Measurements from ENCODE around the gene GSTA4.
A peak's percentile ranks its signal among the peaks of the same experiment; 100 is the strongest.
"Not testable (repeated sequence)": the region's sequence is repeated elsewhere in the genome, so short reads cannot be mapped to it uniquely, and the experiment has no call there.

Gene GSTA4

DNA sequence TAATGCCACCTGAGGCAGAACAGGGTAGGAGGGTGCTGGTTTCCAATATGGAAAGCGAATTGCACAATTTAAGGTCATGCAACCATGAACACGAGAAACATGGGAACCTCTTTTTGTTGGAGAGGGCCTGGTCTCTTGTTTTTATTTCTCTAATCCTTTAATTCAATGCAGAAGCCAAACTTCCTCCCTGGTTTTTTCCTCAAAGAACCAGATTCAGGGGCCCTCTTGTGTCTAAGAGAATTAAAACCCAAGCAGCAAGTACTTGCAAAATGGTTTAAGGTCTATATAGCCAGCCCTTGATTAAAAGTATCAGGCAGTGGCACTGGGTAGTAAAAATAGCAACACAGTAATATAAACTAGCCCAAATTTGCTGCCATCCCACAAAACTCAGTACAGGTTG is 19.5 kb downstream of the GSTA4 start:
- DNase-seq (ENCODE audit: low read depth) = no peak

DNA sequence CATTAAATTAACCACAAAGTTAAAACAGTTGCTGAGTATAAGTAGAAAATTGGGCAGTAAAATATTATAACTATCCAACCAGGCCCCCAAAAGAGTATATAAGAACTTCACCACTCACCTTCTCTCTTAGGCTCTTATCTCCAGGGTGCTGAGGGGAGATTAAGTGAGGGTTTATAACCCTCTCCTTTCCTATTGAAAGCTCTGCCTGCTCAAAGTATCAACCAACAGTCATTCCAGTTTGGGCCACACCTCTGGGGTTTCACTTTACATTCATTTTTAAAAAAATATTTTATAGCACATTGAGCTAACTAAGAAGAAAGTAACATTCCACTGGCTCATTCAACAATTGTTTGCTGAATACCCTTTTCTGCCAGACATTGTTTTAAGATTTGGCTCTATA is 22.1 kb downstream of the GSTA4 start:
- DNase-seq (ENCODE audit: low read depth) = no peak

DNA sequence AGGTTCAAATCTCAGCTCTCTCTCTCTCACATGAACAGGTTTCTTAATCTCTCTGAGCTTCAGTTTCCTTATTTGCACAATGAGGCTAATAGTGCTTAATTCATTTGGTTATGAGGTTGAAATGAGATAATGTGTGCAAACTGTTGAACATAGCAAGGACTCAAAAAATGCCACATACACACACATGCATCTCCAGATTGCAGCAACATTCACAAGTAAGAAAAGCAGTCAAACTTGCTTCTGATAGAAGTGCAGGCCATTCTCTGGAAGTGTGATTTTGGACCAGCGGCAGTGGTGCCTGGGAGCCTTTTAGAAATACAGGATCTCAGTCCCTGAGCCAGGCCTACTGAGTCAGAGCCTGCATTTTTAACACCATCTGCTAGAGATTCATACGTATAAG is 25.7 kb downstream of the GSTA4 start:
- DNase-seq (ENCODE audit: low read depth) = no peak

DNA sequence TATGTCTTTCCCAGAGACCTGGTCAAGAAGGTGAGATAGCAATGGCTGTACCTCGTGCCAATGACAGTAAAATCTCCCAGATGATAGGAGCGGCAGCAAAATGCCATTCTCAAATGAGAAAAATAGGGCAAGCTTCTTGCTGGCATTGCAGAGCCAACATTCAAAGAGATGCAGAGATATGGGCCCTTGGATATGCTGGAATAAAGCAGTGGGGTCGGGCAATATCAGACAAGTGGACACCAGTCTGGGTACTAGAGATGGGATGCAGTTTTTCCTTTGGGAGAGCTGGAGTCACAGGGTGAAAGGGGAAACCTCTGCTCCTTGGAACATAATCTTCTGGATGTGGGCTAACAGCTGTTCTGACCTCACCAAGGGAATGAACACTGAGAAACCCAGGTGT is 29.0 kb downstream of the GSTA4 start:
- DNase-seq (ENCODE audit: low read depth) = no peak

DNA sequence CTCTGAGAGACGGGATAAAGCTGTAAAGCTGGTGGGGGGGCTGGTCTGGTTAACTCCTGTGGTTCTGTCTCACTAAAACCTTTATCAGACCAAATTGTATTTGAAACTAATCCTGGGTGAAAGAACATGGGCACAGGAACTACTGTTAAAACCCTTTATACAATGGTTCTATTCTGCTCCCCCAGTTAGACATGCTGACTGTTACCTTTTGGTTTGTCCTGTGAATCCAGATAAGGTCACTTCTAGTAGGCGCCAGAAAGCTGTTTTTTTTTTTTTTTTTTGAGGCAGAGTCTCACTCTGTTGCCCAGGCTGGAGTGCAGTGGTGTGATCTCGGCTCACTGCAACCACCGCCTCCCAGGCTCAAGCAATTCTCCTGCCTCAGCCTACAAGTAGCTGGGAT is 29.7 kb downstream of the GSTA4 start:
- DNase-seq (ENCODE audit: low read depth) = no peak

DNA sequence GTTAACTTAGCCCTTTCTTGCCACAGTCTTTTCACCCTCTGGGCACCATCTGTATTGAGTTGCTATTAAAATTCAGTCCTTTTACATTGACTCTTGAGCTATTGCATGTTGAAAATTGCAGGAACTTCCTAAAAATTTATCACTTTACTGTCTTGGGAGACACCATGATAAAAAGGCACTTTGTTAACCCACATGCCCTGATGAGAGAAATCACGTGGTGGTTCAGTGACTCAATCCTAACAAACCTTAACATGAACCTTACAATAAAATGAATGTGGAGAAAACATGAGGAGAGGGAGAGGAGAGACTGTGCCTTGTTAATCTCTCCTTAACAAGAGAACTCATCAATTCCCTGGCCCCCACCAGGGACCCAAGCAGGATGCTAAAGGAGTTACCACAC is 30.8 kb downstream of the GSTA4 start:
- DNase-seq (ENCODE audit: low read depth) = no peak

DNA sequence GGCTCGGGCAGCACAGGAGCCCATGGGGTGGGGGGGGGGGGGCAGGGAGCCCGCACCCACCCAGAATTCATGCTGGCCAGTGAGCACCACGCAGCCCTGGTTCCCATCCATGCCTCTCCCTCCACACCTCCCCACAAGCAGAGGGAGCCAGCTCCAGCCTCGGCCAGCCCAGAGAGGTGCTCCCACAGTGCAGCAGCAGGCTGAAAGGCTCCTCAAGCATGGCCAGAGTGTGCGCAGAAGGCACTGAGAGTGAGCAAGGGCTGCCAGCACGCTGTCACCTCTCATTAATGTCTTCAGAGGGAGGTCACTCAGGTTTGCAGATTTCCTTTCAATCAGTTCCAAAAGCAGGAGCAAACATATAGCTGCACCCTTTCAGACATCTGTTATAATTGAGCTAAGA is 32.4 kb downstream of the GSTA4 start:
- DNase-seq (ENCODE audit: low read depth) = no peak

DNA sequence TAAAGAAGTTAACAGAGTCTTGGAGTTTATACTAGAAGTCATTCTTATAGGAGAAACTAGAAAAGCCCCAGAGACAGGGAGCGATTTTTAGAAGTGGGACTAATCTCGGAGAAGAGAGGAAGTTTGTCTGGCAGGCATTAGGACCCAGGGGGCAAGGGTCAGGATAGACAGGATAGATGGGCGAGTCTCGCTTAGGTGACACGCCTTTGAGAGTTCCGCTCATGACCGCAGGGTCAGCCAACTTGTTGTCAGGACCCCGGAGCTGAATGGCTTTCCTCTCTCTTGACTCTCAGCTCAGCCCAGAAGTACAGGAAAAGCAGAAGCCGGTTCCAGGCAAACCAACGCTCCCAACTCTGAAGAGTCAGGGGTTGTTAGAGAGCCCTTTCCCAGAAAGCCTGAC is 34.1 kb downstream of the GSTA4 start:
- not testable (repeated sequence) for DNase-seq (ENCODE audit: low read depth)

DNA sequence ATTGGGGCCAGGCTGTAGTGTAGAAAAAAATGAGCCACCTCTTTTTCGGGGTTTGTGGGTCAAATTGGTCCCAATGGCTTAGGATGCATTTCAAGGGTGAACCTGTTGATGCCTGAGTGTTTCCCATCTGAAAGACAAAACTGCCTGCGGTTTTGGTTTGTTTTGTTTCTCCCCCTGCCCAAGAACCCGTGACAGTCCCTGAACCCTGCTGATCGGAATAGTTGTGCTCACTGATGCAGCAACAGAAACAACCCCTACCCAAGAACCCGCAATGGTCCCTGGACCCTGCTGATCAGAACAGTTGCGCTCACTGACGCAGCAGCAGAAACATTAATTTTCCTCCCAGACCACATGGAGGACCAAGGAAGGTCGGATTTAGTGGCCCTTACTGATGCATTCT is 34.9 kb downstream of the GSTA4 start:
- not testable (repeated sequence) for DNase-seq (ENCODE audit: low read depth)

DNA sequence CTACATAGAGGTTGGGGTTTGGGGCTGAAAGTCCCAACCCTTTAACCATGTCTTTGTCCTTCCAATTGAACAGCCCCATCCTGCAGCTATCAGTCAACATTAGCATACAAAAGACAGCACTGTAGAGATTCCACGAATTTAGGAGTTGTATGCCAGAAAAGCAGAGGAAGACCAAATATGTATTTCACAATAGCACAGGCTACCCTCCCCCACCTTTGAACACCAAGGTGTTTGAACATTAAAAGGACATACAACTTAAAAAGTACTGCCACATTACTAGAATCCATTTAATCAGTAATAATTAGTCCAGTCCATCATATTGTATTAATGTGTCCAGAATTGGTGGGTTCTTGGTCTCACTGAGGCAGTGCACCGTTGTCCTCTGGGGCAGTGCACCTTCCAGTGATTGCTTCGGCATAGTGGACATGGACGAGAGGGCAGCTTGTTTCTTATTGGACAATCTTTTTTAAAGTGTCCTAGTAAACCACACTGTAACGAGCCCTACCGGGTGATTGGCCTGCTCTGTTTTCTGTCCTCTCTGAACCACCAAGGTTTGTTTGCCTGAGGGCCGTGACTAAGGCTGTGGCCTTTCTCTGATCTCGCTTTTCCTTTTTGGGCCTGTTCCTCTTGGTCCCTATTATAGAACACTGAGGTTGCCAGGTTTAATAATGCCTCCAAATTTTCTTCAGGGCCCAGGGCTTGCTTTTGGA is 36.4 kb downstream of the GSTA4 start:
- no peak for DNase-seq (ENCODE audit: low read depth)

DNA sequence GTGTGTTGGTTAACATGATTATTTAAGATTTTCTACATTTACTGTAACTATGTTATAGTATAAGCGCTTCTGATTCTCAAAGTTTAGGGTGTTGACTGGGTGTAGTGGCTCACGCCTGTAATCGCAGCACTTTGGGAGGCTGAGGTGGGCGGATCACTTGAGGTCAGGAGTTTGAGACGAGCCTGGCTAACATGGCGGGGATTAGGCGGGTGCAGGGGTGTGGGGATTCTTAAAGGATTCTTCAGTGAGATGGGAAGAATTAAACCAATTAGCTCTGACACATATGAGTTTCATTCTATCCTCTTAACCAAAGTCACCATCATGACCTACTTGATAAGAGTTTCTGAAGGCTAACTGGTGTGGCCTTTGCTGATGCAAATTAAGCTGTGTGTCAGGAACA is 39.2 kb downstream of the GSTA4 start:
- DNase-seq (ENCODE audit: low read depth) = no peak

DNA sequence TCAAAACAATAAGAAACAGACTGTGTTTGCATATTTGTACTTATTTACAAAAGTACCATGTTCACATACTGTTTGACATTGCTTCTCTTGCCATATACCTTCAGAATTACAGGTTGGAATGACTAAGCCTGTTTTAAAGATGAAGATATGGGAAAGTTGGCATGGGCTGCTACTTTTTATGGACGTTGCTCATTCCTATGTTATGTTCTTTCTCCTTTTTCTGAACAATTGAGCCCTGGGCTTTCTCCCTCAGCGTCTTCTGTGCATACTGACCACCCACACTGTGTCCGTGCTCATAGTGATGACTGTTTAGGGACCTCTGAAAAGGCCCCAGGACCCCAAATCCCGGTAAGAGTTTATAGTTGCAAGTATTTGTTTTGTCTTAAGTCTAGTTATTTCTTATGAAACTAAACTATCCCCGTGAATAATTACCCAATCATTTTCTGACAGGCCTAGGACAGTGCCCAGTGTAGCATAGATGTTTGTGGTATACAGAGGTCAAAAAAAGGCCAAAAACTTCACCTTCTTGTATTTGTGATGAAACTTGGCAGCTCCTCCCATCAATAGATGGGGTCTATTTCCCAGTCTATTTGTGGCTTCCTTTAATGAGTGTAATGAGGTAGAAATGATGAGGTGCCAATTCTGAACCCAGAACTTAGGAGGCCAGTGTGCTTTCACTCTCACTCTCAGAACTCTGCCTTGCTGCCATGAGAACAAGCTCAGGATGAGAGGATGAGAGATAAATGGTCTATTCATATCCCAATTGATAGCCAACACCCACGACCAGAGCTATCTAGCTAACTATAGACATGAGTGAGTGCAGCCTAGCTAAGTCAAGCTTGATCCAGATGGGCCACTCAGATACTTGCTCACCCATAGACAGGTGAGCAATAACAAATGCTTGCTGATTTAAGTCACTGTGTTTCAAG is 40.9 kb downstream of the GSTA4 start:
- DNase-seq (ENCODE audit: low read depth) = no peak

DNA sequence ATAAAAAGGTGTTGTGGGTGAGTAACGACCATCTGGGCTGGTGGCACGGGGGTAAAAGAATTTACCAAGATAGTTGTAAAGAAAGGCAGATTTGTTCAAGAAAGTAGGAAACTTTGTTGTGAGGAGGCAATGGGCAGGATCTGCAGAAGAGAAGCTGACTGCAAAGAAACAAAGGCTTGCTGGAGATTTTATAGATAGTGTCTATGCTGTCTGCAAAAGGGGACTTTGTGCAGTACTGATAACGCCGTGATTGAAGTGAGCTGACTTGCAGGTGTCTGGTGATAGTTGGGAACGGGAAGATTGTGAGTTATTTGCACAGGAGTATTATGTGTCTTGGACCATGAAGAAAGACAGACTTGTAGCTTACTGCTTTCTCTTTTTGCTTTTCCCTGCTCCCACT is 48.8 kb downstream of the GSTA4 start:
- no peak for DNase-seq (ENCODE audit: low read depth)

DNA sequence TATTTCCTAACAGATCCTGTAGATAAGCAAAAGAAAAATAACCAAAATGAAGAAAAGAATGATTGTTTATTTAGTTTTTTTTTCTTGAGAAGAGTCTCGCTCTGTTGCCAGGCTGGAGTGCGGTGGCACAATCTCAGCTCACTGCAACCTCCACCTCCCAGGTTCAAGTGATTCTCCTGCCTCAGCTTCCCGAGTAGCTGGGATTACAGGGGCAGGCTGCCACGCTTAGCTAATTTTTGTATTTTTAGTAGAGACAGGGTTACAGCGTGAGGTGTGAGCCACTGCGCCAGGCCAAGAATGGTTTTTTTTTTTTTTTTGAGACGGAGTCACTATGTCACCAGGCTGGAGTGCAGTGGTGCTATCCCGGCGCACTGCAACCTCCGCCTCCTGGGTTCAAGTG is 52.3 kb downstream of the GSTA4 start:
- not testable (repeated sequence) for DNase-seq (ENCODE audit: low read depth)

DNA sequence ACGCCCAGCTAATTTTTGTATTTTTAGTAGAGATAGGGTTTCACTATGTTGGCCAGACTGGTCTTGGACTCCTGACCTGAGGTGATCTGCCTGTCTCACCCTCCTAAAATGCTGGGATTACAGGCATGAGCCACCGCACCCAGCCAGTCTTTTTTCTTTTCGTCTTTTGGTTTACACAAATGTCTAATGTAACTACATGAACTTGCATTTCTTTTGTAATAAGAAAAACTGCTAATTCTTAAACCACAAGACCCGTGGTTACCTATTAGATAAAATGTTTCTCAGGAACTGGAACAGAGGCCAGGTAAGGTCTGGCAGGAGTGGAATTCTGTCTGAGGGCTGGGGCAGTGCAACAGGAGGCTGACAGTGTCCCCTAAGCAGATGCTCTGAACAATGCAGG is 52.9 kb downstream of the GSTA4 start:
- DNase-seq (ENCODE audit: low read depth) = no peak

DNA sequence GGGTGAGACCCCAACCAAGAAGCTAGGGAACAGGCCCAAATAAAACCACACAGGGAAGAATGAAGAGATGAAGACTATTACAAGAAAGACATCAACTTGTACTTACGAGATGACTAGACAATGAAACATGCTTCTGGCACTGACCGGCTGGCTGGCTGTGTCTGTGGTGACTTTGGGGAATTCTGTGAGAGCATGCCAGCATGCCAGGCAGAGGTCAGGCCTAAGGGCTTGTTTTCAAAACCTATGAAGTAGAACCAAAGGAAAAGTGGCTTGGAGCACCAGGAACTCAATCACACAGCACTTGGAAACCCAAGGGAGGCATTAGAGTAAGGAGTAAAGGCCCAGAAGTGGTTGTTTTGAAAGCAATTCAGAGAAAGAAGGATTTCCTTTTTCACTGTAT is 57.2 kb downstream of the GSTA4 start:
- DNase-seq (ENCODE audit: low read depth) = peak; percentile 10

DNA sequence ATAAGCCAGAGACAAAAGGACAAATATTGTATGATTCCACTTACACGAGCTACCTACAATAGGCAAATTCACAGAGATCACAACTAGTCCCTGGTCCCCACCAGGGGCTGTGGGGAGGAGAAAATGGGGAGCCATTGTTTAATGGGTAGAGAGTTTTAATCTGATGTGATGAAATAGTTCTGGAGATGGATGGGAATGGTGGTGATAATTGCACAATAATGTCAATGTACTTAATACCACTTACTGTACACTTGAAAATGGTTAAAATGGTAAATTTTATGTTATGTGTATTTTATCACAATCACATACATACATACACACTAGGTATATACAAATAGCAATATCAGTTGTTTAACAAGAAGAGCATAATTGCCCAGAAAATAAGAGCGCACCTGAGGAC is 61.3 kb downstream of the GSTA4 start:
- no peak for DNase-seq (ENCODE audit: low read depth)

DNA sequence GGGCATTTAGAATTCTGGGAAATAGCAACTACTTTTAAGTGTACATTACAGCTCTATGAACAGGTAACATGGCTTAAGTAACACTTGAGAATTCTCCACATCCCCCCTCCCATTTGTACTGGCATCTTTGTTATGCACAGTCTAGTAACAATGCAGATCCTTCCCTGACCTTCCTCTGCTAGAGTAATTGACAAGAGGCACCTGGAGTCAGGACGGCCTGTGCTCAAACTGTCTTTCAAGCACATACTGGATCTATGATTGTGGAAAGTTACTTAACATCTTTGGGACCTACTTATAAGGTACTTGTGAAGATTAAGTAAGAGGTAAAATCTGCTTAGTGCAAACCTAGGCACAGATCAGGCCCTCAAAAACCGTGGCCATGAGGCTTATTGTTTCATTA is 63.7 kb downstream of the GSTA4 start:
- no peak for DNase-seq (ENCODE audit: low read depth)

DNA sequence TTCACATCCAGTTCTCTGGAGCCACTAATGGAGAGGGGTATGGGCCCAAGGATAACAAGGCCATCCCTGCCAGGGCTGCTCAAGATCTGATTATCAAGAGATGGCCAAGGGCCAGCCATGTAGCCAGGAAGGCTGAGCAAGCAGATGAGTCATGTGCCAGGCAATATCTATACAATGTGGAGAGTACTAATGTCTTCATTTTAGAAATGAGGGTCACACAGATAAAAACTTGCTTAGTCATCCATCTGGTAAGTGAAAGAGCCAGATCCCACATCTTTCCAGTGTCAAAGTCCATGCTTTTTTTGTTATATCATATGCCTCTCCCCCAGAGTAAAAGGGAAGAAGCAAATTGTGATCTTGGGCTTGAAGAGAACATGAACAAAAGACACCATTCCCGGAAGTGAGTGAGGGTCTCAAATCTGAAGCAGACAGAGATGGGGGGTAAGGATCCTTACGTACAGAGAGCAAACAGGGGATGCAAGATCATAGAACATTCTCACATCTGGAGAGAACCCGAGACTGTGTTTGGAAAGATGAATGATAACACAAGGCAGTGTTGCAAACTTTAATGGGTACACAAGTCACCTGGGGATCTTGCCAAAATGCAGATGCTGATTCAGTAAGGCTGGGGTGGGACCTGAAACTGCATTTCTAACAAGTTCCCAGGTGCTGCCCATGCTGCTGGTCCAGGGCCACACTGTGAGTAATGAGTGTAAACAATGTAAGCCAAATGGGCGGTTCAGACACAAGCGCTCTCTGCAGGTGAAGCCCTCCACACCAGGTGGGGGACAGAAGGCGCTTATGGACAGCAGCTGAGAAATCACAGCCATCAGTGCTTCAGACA is 65.5 kb downstream of the GSTA4 start:
- peak; percentile 96 for DNase-seq (ENCODE audit: low read depth)

Measured in ELR (cell line).